Measurements from ENCODE around the gene CPAMD8. TPM values are rescaled to one million over a fixed set of nuclear protein-coding genes. Genes with fewer than 3 reads are reported as not detected.

Gene CPAMD8
- total and polyA plus RNA-seq, 9 of the 15 experiments (the other 6 are each of a cell fraction or from before 2014, with no cell fraction given), result 0.20 to 2.1 (median 1.3) TPM

GRCh38 chr19:16886305-16886880 lies 140.2 kb downstream of the CPAMD8 start (continued):
- peak; percentile 71; the same call in 1 of the 2 replicates for TF ChIP-seq ZNF592 (IDR thresholded peaks at IDR 0.05)
- TF ChIP-seq XRCC4 (IDR thresholded peaks at IDR 0.05; ENCODE audit: extremely low read depth, insufficient read depth, insufficient read length), result no peak
- TF ChIP-seq HMBOX1 (IDR thresholded peaks at IDR 0.05), result no peak
- no peak for TF ChIP-seq IFI16 (CRISPR knock-in tag; IDR thresholded peaks at IDR 0.05)
- no peak for TF ChIP-seq KDM5B (IDR thresholded peaks at IDR 0.05; ENCODE audit: insufficient replicate concordance, low read depth, low read length)
- TF ChIP-seq RBM17 (IDR thresholded peaks at IDR 0.05; ENCODE audit: borderline replicate concordance, low read depth, low read length), result no peak
- TF ChIP-seq KAT8 (IDR thresholded peaks at IDR 0.05; ENCODE audit: low read depth), result no peak
- no peak for TF ChIP-seq NONO (IDR thresholded peaks at IDR 0.05; ENCODE audit: low read depth in 2 of 2, low read length in 1 of 2)
- TF ChIP-seq SRSF7 (optimal IDR thresholded peaks at IDR 0.05; ENCODE audit: low read depth, low read length), result no peak
- no peak for TF ChIP-seq HDAC1 (IDR thresholded peaks at IDR 0.05)
- no peak for TF ChIP-seq TARDBP (IDR thresholded peaks at IDR 0.05)
- TF ChIP-seq IRF9 (tag; IDR thresholded peaks at IDR 0.05), result 0 out of 2 replicates have a peak, but pooled peaks have one; percentile 46
- no peak for TF ChIP-seq FOS (IDR thresholded peaks at IDR 0.05; ENCODE audit: extremely low read depth, insufficient read length)
- TF ChIP-seq ATF6 (CRISPR knock-in tag; IDR thresholded peaks at IDR 0.05), result no peak
- no peak for TF ChIP-seq SRF (CRISPR knock-in tag; IDR thresholded peaks at IDR 0.05)
- TF ChIP-seq ZFP30 (CRISPR knock-in tag; IDR thresholded peaks at IDR 0.05; ENCODE audit: borderline replicate concordance), result no peak
- no peak for TF ChIP-seq BHLHE40 (IDR thresholded peaks at IDR 0.05; ENCODE audit: low read length)
- TF ChIP-seq TEAD1 (CRISPR knock-in tag; IDR thresholded peaks at IDR 0.05), result no peak
